Measurements from ENCODE around the gene NKAIN4.

The NKAIN4 gene

GRCh38 chr20:63293456-63293855, 39.2 kb upstream of the NKAIN4 start:
- DNase-seq (ENCODE audit: low spot score) = no peak
- in situ Hi-C loops (cut with MboI; ENCODE audit: low sequenced_read_pairs, unreplicated experiment) = no loop called here
- TF ChIP-seq, protein P1, sequence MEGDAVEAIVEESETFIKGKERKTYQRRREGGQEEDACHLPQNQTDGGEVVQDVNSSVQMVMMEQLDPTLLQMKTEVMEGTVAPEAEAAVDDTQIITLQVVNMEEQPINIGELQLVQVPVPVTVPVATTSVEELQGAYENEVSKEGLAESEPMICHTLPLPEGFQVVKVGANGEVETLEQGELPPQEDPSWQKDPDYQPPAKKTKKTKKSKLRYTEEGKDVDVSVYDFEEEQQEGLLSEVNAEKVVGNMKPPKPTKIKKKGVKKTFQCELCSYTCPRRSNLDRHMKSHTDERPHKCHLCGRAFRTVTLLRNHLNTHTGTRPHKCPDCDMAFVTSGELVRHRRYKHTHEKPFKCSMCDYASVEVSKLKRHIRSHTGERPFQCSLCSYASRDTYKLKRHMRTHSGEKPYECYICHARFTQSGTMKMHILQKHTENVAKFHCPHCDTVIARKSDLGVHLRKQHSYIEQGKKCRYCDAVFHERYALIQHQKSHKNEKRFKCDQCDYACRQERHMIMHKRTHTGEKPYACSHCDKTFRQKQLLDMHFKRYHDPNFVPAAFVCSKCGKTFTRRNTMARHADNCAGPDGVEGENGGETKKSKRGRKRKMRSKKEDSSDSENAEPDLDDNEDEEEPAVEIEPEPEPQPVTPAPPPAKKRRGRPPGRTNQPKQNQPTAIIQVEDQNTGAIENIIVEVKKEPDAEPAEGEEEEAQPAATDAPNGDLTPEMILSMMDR (IDR thresholded peaks at IDR 0.05; ENCODE audit: borderline replicate concordance, control extremely low read depth, extremely low read depth, insufficient read depth, missing control alignments) = no peak

DNA sequence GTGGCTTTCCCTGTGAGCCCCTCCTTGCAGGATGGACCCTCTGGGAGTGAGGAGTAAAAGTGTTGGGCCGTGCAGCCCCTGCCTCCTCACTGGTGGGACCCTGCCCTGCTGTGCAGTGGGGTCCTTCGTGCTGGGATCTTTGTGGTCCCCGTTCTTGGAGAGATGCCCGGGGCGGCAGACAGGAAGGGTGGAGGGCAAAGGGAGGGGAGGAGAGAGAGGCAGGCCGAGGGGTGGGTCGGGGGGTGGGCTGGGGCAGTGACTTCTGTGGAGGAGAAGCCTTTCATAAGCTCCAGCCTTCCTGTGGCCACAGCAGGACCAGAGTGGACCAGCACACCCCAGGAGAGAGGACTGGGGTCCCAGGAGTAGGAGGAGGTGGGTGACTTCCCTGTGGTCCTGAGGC, 38.6 kb upstream of the NKAIN4 start, which contains the start of gene COL20A1:
COL20A1 (plus strand) TSS at position 283 of the 400 bp plus-strand sequence. CDS start 1,922 bp downstream, outside the sequence.
- TF ChIP-seq, protein P1 (IDR thresholded peaks at IDR 0.05; ENCODE audit: borderline replicate concordance, control extremely low read depth, extremely low read depth, insufficient read depth, missing control alignments) = no peak
- in situ Hi-C loops (cut with MboI; ENCODE audit: low sequenced_read_pairs, unreplicated experiment) = no loop called here

GRCh38 chr20:63292292-63292701, 38.0 kb upstream of the NKAIN4 start:
- in situ Hi-C loops (cut with MboI; ENCODE audit: low sequenced_read_pairs, unreplicated experiment) = no loop called here
- TF ChIP-seq, protein P1 (IDR thresholded peaks at IDR 0.05; ENCODE audit: borderline replicate concordance, control extremely low read depth, extremely low read depth, insufficient read depth, missing control alignments) = no peak
- no peak for DNase-seq (ENCODE audit: low spot score)

More for the DNA sequence above, 38.6 kb upstream of the NKAIN4 start, which contains the start of gene COL20A1:
- DNase-seq (ENCODE audit: low spot score) = no peak

GRCh38 chr20:63291811-63292210, 37.5 kb upstream of the NKAIN4 start:
- in situ Hi-C loops (cut with MboI; ENCODE audit: low sequenced_read_pairs, unreplicated experiment) = no loop called here
- TF ChIP-seq, protein P1 (IDR thresholded peaks at IDR 0.05; ENCODE audit: borderline replicate concordance, control extremely low read depth, extremely low read depth, insufficient read depth, missing control alignments) = no peak
- no peak for DNase-seq (ENCODE audit: low spot score)

- TF ChIP-seq, protein P1 (IDR thresholded peaks at IDR 0.05; ENCODE audit: borderline replicate concordance, control extremely low read depth, extremely low read depth, insufficient read depth, missing control alignments) = peak; percentile 59
- in situ Hi-C loops (cut with MboI; ENCODE audit: low sequenced_read_pairs, unreplicated experiment) = no loop called here
- peak; percentile 90 for DNase-seq (ENCODE audit: low spot score)
Observed at GRCh38 chr20:63290677-63291472, 36.6 kb upstream of the NKAIN4 start.

GRCh38 chr20:63290136-63290676, 35.9 kb upstream of the NKAIN4 start:
- in situ Hi-C loops (cut with MboI; ENCODE audit: low sequenced_read_pairs, unreplicated experiment) = no loop called here
- no peak for DNase-seq (ENCODE audit: low spot score)
- TF ChIP-seq, protein P1 (IDR thresholded peaks at IDR 0.05; ENCODE audit: borderline replicate concordance, control extremely low read depth, extremely low read depth, insufficient read depth, missing control alignments) = no peak
